ENCODE data around the gene KLK12.

GRCh38 chr19:51043497-51043896 lies 8.7 kb upstream of the KLK12 start:
- TF ChIP-seq EZH2 (IDR thresholded peaks at IDR 0.05) (no peak), POLR2AphosphoS5 (IDR thresholded peaks at IDR 0.05; ENCODE audit: borderline replicate concordance, low read depth, low read length) (no peak)

Data from SK-N-MC (cell line).